HepG2 (cell line): ENCODE results near the gene MCRIP2. TPM values are rescaled to one million over a fixed set of nuclear protein-coding genes. Genes with fewer than 3 reads are reported as not detected.

Experiments
- ARNT ChIP-seq: fragments of 450-650 bp; IDR thresholded peaks from 2 replicates; pipeline ENCODE4 v1.6.1; 2017
- GATAD1 ChIP-seq: IDR thresholded peaks from 2 replicates; pipeline ENCODE4 v1.6.1; 2016; ENCODE audit warnings: missing genetic modification reagents, missing compliant biosample characterization
- SKI ChIP-seq: fragments of 450-650 bp; IDR thresholded peaks from one replicate; pipeline ENCODE4 v1.6.1; 2018; ENCODE audit warnings: mild to moderate bottlenecking; ENCODE audit not compliant: partially characterized antibody
- SNAI1 ChIP-seq: sonication (generic); formaldehyde crosslinking; IDR thresholded peaks from 2 replicates; pipeline ENCODE4 v1.5.0; 2020; ENCODE audit warnings: mild to moderate bottlenecking, missing genetic modification reagents, borderline replicate concordance
- SP5 ChIP-seq: IDR thresholded peaks from 2 replicates; pipeline ENCODE4 v1.6.1; 2016; ENCODE audit warnings: low read depth, borderline replicate concordance
- TEAD3 ChIP-seq: optimal IDR thresholded peaks from 2 replicates; pipeline ENCODE3; 2016; ENCODE audit warnings: borderline replicate concordance
- ZBTB1 ChIP-seq: sonication (generic); formaldehyde crosslinking; IDR thresholded peaks from 2 replicates; pipeline ENCODE4 v1.4.0; 2020; ENCODE audit warnings: missing genetic modification reagents, borderline replicate concordance
- ZMAT3 ChIP-seq: sonication (generic); formaldehyde crosslinking; conservative IDR thresholded peaks from 2 replicates; pipeline ENCODE4 v1.7.0; 2021; ENCODE audit warnings: missing genetic modification reagents
- ZNF619 ChIP-seq: sonication (generic); formaldehyde crosslinking; IDR thresholded peaks from 2 replicates; pipeline ENCODE4 v1.4.0; 2020; ENCODE audit warnings: mild to moderate bottlenecking, missing genetic modification reagents
- ZSCAN25 ChIP-seq: sonication (generic); formaldehyde crosslinking; IDR thresholded peaks from 2 replicates; pipeline ENCODE4 v1.8.0; 2022; ENCODE audit warnings: mild to moderate bottlenecking, missing genetic modification reagents
- ZZZ3 ChIP-seq: sonication (generic); formaldehyde crosslinking; IDR thresholded peaks from 2 replicates; pipeline ENCODE4 v1.4.0; 2020; ENCODE audit warnings: missing genetic modification reagents, mild to moderate bottlenecking, borderline replicate concordance
- polyA plus RNA-seq, 8 experiments: library from polyadenylated mRNA; depleted of rRNA in 3 of 8; stranded (reverse) in 7 of 8; unstranded in 1 of 8; fragments of >200 nt; fragmentation: Illumina TruSeq in 4 of 8; extraction: Trizol in 4 of 8; gene quantifications; 2 replicates each; pipeline versions ENCODE4 v1.2.1 to v1.2.3, GENCODE V29; 2011 to 2016; ENCODE audit warnings: low read depth in 4 of 8, missing spikeins in 1 of 8, mixed read lengths in 1 of 8; ENCODE audit not compliant: insufficient read depth in 1 of 8
- total RNA-seq, 5 experiments: library from RNA; depleted of rRNA; stranded (reverse); fragments of >200 nt; fragmentation: Illumina TruSeq; extraction: Trizol; gene quantifications; 2 replicates each; pipeline ENCODE4 v1.2.3, GENCODE V29; 2016; ENCODE audit warnings: low read depth in 1 of 5
- TF ChIP-seq, protein P1 (sequence below), 2 experiments: sonication (generic) in 1 of 2; formaldehyde crosslinking in 1 of 2; IDR thresholded peaks; 2 replicates each; pipeline versions ENCODE4 v1.4.0 to v1.6.1; 2018 to 2020; ENCODE audit warnings: missing genetic modification reagents in 2 of 2, borderline replicate concordance in 1 of 2, low read depth in 1 of 2, mild to moderate bottlenecking in 1 of 2, missing biosample characterization in 1 of 2
- TF ChIP-seq, protein P2 (sequence below): sonication (generic); formaldehyde crosslinking; IDR thresholded peaks from 2 replicates; pipeline ENCODE4 v1.8.1; 2023; ENCODE audit warnings: mild to moderate bottlenecking, inconsistent platforms, moderate library complexity, missing genetic modification reagents, borderline replicate concordance
- TF ChIP-seq, protein P3 (sequence below): sonication (generic); formaldehyde crosslinking; IDR thresholded peaks from 2 replicates; pipeline ENCODE4 v1.4.0; 2020; ENCODE audit warnings: missing genetic modification reagents
- TF ChIP-seq, protein P4 (sequence below): sonication (generic); formaldehyde crosslinking; IDR thresholded peaks from 2 replicates; pipeline ENCODE4 v1.4.0; 2020; ENCODE audit warnings: mild to moderate bottlenecking, missing genetic modification reagents, borderline replicate concordance

MCRIP2 gene
- total and polyA plus RNA-seq, 2 of the 13 experiments (the other 11 are each of a cell fraction or from before 2014, with no cell fraction given), result 39.6 to 76.7 TPM

DNA sequence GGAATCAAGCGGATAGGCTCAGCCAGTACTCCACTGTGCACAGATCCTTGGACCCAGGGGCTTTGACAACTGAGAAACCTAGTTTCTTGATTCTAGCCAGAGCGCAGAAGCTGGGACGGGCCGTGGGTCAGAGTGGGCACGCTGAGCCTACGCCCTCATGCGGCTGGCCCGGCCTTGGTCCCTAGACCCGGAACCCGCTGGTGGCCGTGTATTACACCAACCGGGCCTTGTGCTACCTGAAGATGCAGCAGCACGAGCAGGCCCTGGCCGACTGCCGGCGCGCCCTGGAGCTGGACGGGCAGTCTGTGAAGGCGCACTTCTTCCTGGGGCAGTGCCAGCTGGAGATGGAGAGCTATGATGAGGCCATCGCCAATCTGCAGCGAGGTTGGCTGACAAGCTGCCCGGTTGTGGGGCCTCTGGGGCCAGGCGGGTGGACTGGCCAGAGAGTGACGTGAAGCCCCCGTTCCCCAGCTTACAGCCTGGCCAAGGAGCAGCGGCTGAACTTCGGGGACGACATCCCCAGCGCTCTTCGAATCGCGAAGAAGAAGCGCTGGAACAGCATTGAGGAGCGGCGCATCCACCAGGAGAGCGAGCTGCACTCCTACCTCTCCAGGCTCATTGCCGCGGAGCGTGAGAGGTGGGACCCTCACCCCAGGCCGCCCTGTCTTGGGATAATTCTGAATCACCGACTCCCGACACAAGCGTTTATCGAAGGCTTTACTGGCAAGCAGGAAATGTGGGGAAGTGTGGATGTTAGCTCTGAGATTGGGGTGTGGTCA lies 39.5 kb downstream of the MCRIP2 start (continued):
- TF ChIP-seq ZSCAN25, result no peak
- TF ChIP-seq ZNF619 (CRISPR knock-in tag), result no peak
- TF ChIP-seq SNAI1 (CRISPR knock-in tag), result no peak
- TF ChIP-seq, protein P1, sequence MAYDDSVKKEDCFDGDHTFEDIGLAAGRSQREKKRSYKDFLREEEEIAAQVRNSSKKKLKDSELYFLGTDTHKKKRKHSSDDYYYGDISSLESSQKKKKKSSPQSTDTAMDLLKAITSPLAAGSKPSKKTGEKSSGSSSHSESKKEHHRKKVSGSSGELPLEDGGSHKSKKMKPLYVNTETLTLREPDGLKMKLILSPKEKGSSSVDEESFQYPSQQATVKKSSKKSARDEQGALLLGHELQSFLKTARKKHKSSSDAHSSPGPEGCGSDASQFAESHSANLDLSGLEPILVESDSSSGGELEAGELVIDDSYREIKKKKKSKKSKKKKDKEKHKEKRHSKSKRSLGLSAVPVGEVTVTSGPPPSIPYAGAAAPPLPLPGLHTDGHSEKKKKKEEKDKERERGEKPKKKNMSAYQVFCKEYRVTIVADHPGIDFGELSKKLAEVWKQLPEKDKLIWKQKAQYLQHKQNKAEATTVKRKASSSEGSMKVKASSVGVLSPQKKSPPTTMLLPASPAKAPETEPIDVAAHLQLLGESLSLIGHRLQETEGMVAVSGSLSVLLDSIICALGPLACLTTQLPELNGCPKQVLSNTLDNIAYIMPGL (CRISPR knock-in tag; IDR thresholded peaks at IDR 0.05; ENCODE audit: borderline replicate concordance in 1 of 2, low read depth in 1 of 2), result peak; percentile 69 to 72; a peak in 3 of 4 replicates
- no peak for TF ChIP-seq ARNT
- TF ChIP-seq, protein P2, sequence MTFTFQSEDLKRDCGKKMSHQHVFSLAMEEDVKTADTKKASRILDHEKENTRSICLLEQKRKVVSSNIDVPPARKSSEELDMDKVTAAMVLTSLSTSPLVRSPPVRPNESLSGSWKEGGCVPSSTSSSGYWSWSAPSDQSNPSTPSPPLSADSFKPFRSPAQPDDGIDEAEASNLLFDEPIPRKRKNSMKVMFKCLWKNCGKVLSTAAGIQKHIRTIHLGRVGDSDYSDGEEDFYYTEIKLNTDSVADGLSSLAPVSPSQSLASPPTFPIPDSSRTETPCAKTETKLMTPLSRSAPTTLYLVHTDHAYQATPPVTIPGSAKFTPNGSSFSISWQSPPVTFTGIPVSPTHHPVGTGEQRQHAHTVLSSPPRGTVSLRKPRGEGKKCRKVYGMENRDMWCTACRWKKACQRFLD (CRISPR knock-in tag), result no peak
- no peak for TF ChIP-seq ZMAT3 (CRISPR knock-in tag)
- no peak for TF ChIP-seq TEAD3 (CRISPR knock-in tag)
- TF ChIP-seq, protein P3, sequence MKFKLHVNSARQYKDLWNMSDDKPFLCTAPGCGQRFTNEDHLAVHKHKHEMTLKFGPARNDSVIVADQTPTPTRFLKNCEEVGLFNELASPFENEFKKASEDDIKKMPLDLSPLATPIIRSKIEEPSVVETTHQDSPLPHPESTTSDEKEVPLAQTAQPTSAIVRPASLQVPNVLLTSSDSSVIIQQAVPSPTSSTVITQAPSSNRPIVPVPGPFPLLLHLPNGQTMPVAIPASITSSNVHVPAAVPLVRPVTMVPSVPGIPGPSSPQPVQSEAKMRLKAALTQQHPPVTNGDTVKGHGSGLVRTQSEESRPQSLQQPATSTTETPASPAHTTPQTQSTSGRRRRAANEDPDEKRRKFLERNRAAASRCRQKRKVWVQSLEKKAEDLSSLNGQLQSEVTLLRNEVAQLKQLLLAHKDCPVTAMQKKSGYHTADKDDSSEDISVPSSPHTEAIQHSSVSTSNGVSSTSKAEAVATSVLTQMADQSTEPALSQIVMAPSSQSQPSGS, result no peak
- no peak for TF ChIP-seq SKI
- TF ChIP-seq ZBTB1, result no peak
- no peak for TF ChIP-seq ZZZ3
- peak; percentile 45; the same call in 1 of the 2 replicates for TF ChIP-seq GATAD1 (CRISPR knock-in tag)
- TF ChIP-seq, protein P4, sequence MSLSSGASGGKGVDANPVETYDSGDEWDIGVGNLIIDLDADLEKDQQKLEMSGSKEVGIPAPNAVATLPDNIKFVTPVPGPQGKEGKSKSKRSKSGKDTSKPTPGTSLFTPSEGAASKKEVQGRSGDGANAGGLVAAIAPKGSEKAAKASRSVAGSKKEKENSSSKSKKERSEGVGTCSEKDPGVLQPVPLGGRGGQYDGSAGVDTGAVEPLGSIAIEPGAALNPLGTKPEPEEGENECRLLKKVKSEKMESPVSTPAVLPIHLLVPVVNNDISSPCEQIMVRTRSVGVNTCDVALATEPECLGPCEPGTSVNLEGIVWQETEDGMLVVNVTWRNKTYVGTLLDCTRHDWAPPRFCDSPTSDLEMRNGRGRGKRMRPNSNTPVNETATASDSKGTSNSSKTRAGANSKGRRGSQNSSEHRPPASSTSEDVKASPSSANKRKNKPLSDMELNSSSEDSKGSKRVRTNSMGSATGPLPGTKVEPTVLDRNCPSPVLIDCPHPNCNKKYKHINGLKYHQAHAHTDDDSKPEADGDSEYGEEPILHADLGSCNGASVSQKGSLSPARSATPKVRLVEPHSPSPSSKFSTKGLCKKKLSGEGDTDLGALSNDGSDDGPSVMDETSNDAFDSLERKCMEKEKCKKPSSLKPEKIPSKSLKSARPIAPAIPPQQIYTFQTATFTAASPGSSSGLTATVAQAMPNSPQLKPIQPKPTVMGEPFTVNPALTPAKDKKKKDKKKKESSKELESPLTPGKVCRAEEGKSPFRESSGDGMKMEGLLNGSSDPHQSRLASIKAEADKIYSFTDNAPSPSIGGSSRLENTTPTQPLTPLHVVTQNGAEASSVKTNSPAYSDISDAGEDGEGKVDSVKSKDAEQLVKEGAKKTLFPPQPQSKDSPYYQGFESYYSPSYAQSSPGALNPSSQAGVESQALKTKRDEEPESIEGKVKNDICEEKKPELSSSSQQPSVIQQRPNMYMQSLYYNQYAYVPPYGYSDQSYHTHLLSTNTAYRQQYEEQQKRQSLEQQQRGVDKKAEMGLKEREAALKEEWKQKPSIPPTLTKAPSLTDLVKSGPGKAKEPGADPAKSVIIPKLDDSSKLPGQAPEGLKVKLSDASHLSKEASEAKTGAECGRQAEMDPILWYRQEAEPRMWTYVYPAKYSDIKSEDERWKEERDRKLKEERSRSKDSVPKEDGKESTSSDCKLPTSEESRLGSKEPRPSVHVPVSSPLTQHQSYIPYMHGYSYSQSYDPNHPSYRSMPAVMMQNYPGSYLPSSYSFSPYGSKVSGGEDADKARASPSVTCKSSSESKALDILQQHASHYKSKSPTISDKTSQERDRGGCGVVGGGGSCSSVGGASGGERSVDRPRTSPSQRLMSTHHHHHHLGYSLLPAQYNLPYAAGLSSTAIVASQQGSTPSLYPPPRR (CRISPR knock-in tag), result no peak
- no peak for TF ChIP-seq SP5 (CRISPR knock-in tag)
